NCI-H2196 treated with DMSO at 0.1 percent for 48 hours (cell line): ENCODE data around the gene NME7.
A peak's percentile ranks its signal among the peaks of the same experiment; 100 is the strongest.
"Not testable (repeated sequence)": the region's sequence is repeated elsewhere in the genome, so short reads cannot be mapped to it uniquely, and the experiment has no call there.

Experiments
- DNase-seq: peaks from one replicate; lab custom pipeline; 2025; ENCODE audit not compliant: unreplicated experiment; lab: John Stamatoyannopoulos, UW

The NME7 gene

GRCh38 chr1:169307176-169307575 lies 60.4 kb downstream of the NME7 start:
- no peak for DNase-seq

DNA sequence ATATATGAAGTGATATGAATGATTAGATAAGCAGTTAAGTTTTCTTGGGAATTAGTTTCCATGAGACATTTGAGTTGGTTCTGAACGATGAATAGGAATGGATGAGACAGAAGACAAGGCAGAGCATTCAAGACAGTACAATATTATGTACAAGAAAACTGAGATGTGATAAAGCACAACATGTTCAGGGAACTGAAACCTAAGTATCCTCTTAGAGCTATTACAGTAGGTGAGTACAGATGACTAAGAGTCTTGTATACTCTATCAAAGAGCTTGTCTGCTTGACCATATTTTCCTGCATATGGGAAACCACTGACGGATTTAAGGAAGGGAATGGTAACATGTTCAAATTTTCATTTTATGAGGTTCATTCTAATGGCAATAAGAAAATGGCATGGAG lies 61.6 kb downstream of the NME7 start:
- DNase-seq, result no peak

GRCh38 chr1:169305356-169305755 lies 62.2 kb downstream of the NME7 start:
- no peak for DNase-seq

- DNase-seq, result no peak
Measured at GRCh38 chr1:169300854-169301253, 66.7 kb downstream of the NME7 start.

DNA sequence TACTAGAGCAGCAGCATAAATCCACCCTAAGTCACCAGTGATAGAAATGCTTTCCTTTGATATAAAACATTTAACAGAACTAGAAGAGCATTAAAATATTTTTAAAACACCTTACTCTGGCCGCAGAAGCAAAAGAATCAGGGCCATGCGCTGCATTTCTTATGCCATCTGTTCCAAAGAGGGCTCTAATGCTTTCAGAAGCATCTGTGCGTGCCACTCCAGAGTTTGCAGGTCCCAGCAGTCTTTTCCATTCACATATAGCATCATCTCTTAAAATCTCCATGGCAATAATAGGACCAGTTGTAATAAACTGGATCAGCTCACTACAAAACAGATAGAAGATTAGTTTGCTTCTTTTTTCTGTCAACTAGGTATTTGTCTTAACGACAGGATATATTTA lies 69.2 kb downstream of the NME7 start:
- DNase-seq, result no peak

DNA sequence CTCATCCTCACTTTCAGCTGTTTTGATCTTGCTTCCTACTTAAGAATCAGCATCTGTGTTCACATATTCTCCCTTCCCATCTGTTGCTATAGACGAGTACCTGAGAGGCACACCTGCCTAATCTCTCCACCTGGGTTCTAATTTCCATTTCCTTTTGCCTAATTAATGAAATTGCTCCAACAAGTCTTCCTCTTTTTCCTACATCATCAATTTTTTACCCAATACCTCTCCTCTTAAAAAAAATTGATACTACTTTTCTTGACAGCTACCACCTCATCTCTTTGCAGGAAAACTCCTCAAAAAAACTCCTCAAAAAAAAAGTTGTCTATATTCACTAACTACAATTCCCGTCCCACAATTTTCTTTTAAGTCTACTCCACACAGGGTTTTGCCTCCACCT lies 71.8 kb downstream of the NME7 start:
- DNase-seq, result no peak

GRCh38 chr1:169295425-169295824 lies 72.2 kb downstream of the NME7 start:
- DNase-seq, result no peak

- DNase-seq, result no peak
Measured at GRCh38 chr1:169289016-169289415, 78.6 kb downstream of the NME7 start.

DNA sequence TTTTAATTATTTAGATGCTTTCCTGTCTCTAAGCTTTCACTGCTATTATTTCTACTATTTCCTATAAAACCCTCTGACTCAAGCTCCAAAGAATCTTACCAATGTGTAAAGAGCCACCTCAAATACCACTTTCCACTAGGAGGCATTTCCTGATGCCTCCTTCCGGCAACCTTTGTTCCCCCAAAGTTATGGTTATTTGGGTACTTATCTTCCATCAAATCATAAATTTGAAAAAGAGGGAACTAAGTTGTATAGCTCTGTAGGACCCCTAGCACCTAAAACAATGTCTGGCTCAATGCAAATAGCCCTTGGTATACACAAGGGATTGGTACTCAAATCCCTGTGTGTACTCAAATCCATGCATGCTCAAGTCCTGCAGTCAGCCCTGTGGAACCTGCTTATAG lies 79.6 kb downstream of the NME7 start:
- DNase-seq, result no peak

DNA sequence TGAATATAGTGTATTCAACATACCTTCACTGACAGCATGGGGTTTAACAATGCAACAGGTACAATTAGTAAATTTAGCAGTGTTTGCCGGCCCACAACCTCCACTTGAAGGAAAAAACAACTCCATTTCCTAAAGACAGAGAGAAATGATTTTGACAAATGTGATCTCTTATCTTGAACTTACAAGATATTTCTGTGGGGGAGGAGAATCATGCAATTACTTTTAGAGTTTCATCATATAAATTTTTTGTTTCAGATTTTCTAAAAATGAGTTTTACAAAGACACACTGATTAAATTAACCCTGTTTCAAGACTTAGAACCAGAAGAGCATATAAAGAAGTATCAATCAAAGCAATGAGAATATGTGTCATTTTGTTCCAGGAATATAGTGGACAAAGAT lies 80.3 kb downstream of the NME7 start:
- no peak for DNase-seq

DNA sequence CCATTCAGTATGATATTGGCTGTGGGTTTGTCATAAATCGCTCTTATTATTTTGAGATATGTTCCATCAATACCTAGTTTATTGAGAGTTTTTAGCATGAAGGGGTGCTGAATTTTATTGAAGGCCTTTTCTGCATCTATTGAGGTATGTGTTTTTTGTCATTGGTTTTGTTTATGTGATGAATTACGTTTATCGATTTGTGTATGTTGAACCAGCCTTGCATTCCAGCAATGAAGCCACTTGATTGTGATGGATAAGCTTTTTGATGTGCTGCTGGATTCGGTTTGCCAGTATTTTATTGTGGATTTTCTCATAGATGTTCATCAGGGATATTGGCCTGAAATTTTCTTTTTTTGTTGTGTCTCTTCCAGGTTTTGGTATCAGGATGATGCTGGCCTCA lies 86.0 kb downstream of the NME7 start:
- DNase-seq, result not testable (repeated sequence)

GRCh38 chr1:169271098-169271497 lies 96.5 kb downstream of the NME7 start:
- no peak for DNase-seq

GRCh38 chr1:169266133-169266532 lies 101.5 kb downstream of the NME7 start:
- DNase-seq, result no peak

GRCh38 chr1:169263059-169263458 lies 104.5 kb downstream of the NME7 start:
- DNase-seq, result no peak

DNA sequence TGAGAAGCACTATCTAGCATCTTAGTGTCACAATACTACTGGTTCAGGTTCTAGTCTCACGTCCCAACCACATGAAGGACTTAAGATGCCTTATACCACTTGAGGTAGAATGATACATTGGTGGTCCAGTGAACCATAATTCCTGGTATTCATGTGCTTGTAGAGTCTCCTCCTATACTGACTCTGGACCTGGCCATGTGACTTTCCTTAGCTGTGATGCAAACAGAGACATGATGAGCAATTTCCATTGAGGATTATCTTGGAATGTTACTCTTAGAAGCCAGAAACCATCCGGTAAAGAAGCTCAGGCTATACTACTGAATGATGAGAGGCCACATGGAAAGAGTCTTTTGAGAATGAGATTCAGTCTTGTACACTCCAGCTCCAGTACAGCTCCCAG lies 105.7 kb downstream of the NME7 start:
- no peak for DNase-seq

- DNase-seq, result no peak
Measured at GRCh38 chr1:169260478-169261151, 107.0 kb downstream of the NME7 start.

- DNase-seq, result no peak
Measured at GRCh38 chr1:169259816-169260215, 107.8 kb downstream of the NME7 start.

DNA sequence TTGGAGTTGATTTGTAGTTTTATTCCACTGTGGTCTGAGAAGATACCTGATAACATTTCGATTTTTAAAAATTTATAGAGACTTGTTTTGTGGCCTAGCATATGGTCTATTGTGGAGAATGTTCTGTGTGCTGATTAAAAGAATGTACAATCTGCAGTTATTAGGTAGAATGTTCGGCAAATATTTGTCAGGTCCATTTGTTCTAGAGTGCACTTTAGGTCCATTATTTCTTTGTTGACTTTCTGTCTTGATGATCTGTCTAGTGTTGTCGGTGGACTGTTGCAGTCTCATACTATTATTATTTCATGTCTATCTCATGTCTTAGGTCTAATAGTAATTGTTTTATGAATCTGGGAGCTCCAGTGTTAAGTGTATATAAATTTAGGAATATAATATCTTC lies 116.8 kb downstream of the NME7 start:
- DNase-seq, result no peak

DNA sequence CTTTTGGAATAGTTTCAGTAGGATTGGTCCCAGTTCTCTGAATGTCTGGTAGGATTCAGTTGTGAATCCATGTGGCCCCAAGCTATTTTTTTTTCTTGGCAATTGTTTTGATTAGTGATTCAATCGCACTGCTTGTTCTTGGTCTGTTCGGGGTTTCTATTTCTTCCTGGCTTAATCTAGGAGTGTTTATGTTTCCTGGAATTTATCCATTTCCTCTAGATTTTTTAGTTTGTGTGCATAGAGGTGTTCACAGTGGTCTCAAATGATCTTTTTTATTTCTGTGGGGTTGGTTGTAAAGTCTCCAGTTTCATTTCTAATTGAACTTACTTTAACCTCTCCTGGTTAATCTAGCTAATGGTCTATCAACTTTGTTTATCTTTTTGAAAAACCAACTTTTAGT lies 117.6 kb downstream of the NME7 start:
- DNase-seq, result no peak

DNA sequence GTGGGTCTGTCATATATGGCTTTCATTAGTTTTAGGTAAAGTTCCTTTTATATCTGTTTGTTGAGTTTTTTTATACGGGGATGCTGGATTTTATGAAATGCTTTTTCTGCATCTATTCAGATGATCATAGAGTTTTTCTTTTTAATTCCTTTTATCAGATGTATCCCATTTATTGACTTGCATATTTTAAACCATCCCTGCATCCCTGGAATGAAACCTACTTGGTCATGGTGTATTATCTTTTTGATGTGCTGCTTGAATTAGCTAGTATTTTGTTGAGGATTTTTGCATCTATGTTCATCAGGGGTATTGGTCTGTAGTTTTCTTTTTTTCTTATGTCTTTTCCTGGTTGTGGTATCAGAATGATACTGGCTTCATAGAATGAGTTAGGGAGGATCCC lies 118.0 kb downstream of the NME7 start:
- no peak for DNase-seq

- DNase-seq, result peak; percentile 36
Measured at GRCh38 chr1:169245706-169246105, 121.9 kb downstream of the NME7 start.

GRCh38 chr1:169240449-169241232 lies 127.0 kb downstream of the NME7 start:
- DNase-seq, result no peak

- DNase-seq, result no peak
Measured at GRCh38 chr1:169236880-169237279, 130.7 kb downstream of the NME7 start.
